HL-60 (cell line): ENCODE measurements around the gene KANK3.
A peak's percentile ranks its signal among the peaks of the same experiment; 100 is the strongest.
"Not testable (repeated sequence)": the region's sequence is repeated elsewhere in the genome, so short reads cannot be mapped to it uniquely, and the experiment has no call there.

Source experiments
- DNase-seq, 2 experiments: peaks; one replicate each; pipeline ENCODE4 v3.0.0-alpha.2; 2010 to 2020; ENCODE audit warnings: low read depth in 1 of 2, low spot score in 1 of 2
- H3K27ac ChIP-seq: fragments of 250-450 bp; sonication (Bioruptor Pico); replicated peaks from 2 replicates; pipeline ENCODE4 v1.5.1; 2020; ENCODE audit warnings: mild to moderate bottlenecking, moderate library complexity
- H3K27me3 ChIP-seq: fragments of 250-450 bp; sonication (Bioruptor Pico); 2 replicates; pipeline ENCODE4 v1.5.1; 2021; ENCODE audit warnings: mild to moderate bottlenecking, moderate library complexity; ENCODE audit not compliant: insufficient read depth, poor library complexity, severe bottlenecking
- H3K4me3 ChIP-seq: replicated peaks from 2 replicates; pipeline ENCODE4 v1.5.1; 2011; ENCODE audit warnings: mild to moderate bottlenecking, control low read depth, low read length; ENCODE audit not compliant: insufficient read depth
- GABPA ChIP-seq: IDR thresholded peaks from 2 replicates; pipeline ENCODE4 v1.6.1; 2012; ENCODE audit warnings: low read depth
- POLR2AphosphoS5 ChIP-seq: IDR thresholded peaks from 2 replicates; pipeline ENCODE4 v1.6.1; 2012; ENCODE audit warnings: low read depth
- SPI1 ChIP-seq: IDR thresholded peaks from 2 replicates; pipeline ENCODE4 v1.6.1; 2012; ENCODE audit warnings: low read depth, mild to moderate bottlenecking, borderline replicate concordance
- TF ChIP-seq, protein P1 (sequence below): IDR thresholded peaks from one replicate; pipeline ENCODE4 v1.5.1; 2011; ENCODE audit warnings: low read length, control low read depth, inconsistent platforms; ENCODE audit not compliant: insufficient read depth
- TF ChIP-seq, protein P2 (sequence below): IDR thresholded peaks from 2 replicates; pipeline ENCODE4 v1.6.1; 2012; ENCODE audit warnings: low read depth; ENCODE audit not compliant: insufficient replicate concordance

The KANK3 gene

DNA sequence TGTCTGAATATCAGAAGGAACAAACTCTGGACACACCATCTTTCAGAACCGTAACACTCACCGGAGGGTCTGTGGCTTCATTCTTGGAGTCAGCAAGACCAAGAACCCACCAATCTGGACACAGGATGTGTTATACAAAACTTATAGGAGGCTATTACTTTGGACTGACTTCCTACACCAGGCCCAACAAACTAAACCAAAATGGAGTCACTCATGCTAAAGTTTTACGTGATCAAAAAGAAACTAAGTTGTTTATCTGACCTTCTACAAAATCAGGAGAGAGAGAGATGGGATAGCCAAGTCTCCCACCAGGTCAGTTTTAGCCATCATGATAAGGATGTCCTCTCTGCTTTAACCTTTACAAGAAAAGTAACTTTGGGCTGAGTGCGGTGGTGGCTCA, 43.9 kb upstream of the KANK3 start:
- no peak overlapping the region for H3K27ac ChIP-seq
- H3K4me3 ChIP-seq = no peak overlapping the region
- H3K27me3 ChIP-seq = no peaks in the 10 kb centered on the region
- DNase-seq = no peak
- TF ChIP-seq SPI1 = no peak
- TF ChIP-seq, protein P1, sequence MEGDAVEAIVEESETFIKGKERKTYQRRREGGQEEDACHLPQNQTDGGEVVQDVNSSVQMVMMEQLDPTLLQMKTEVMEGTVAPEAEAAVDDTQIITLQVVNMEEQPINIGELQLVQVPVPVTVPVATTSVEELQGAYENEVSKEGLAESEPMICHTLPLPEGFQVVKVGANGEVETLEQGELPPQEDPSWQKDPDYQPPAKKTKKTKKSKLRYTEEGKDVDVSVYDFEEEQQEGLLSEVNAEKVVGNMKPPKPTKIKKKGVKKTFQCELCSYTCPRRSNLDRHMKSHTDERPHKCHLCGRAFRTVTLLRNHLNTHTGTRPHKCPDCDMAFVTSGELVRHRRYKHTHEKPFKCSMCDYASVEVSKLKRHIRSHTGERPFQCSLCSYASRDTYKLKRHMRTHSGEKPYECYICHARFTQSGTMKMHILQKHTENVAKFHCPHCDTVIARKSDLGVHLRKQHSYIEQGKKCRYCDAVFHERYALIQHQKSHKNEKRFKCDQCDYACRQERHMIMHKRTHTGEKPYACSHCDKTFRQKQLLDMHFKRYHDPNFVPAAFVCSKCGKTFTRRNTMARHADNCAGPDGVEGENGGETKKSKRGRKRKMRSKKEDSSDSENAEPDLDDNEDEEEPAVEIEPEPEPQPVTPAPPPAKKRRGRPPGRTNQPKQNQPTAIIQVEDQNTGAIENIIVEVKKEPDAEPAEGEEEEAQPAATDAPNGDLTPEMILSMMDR = no peak
- TF ChIP-seq, protein P2, sequence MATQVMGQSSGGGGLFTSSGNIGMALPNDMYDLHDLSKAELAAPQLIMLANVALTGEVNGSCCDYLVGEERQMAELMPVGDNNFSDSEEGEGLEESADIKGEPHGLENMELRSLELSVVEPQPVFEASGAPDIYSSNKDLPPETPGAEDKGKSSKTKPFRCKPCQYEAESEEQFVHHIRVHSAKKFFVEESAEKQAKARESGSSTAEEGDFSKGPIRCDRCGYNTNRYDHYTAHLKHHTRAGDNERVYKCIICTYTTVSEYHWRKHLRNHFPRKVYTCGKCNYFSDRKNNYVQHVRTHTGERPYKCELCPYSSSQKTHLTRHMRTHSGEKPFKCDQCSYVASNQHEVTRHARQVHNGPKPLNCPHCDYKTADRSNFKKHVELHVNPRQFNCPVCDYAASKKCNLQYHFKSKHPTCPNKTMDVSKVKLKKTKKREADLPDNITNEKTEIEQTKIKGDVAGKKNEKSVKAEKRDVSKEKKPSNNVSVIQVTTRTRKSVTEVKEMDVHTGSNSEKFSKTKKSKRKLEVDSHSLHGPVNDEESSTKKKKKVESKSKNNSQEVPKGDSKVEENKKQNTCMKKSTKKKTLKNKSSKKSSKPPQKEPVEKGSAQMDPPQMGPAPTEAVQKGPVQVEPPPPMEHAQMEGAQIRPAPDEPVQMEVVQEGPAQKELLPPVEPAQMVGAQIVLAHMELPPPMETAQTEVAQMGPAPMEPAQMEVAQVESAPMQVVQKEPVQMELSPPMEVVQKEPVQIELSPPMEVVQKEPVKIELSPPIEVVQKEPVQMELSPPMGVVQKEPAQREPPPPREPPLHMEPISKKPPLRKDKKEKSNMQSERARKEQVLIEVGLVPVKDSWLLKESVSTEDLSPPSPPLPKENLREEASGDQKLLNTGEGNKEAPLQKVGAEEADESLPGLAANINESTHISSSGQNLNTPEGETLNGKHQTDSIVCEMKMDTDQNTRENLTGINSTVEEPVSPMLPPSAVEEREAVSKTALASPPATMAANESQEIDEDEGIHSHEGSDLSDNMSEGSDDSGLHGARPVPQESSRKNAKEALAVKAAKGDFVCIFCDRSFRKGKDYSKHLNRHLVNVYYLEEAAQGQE = no peak
- TF ChIP-seq POLR2AphosphoS5 = no peak
- no peak for TF ChIP-seq GABPA

DNA sequence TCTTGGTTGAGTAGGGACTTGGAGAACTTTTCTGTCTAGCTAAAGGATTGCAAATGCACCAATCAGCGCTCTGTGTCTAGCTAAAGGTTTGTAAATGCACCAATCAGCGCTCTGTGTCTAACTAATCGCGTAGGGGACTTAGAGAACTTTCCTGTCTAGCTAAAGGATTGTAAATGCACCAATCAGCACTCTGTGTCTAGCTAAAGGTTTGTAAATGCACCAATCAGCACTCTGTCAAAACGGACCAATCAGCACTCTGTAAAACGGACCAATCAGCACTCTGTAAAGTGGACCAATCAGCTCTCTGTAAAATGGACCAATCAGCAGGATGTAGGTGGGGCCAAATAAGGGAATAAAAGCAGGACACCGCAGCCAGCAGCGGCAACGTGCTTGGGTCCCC, 43.4 kb upstream of the KANK3 start:
- not testable (repeated sequence) for H3K4me3 ChIP-seq, DNase-seq, H3K27me3 ChIP-seq, H3K27ac ChIP-seq

DNA sequence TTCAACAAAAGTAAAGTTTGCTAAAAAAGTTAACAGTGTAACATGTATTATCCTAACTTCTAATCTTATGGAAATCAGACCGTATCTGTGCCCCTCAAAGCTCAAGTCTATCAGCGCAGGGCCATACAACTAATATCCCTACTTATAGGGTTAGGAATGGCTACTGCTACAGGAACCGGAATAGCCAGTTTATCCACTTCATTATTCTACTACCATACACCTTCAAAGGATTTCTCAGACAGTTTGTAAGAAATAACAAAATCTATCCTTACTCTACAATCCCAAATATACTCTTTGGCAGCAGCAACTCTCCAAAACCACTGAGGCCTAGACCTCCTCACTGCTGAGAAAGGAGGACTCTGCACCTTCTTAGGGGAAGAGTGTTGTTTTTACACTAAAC, 42.5 kb upstream of the KANK3 start:
- DNase-seq, H3K27me3 ChIP-seq, H3K4me3 ChIP-seq: not testable (repeated sequence)
- H3K27ac ChIP-seq = peak overlapping the region; percentile 59

DNA sequence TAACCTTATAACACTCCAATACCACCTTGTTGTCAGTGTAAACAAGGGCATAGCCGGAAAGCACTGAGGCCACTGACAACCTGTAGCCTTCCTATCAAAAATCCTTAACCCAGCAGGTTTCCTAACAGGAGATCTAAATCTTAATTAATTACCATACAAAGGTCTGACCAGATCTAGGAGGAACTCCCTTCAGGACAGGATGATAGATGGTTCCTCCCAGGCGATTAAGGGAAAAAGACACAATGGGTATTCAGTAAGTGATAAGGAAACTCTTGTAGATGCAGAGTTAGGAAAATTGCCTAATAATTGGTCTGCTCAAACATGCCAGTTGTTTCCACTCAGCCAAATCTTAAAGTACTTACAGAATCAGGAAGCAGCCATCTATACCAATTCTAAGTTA, 42.0 kb upstream of the KANK3 start:
- DNase-seq = peak in 1 of 2 experiments; percentile 23
- not testable (repeated sequence) for H3K27me3 ChIP-seq, H3K4me3 ChIP-seq
- peak overlapping the region; percentile 59 for H3K27ac ChIP-seq

DNA sequence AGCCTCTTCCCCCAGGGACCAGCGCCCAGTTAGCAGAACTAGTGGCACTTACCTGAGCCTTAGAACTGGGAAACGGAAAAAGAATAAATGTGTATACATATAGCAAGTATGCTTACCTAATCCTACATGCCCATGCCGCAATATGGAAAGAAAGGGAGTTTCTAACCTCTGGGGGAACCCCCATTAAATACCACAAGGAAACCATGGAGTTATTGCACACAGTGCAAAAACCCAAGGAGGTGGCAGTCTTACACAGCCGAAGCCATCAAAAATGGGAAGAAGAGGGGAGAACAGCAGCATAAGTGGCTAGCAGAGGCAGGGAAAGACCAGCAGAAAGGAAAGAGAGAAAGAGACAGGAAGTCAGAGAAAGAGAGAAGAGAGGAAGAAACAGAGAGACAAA, 41.5 kb upstream of the KANK3 start:
- not testable (repeated sequence) for H3K4me3 ChIP-seq, H3K27me3 ChIP-seq
- H3K27ac ChIP-seq = peak overlapping the region; percentile 59
- TF ChIP-seq POLR2AphosphoS5 = peak; percentile 38; the same call in 1 of the 2 replicates
- DNase-seq = peak; percentile 32 to 85

DNA sequence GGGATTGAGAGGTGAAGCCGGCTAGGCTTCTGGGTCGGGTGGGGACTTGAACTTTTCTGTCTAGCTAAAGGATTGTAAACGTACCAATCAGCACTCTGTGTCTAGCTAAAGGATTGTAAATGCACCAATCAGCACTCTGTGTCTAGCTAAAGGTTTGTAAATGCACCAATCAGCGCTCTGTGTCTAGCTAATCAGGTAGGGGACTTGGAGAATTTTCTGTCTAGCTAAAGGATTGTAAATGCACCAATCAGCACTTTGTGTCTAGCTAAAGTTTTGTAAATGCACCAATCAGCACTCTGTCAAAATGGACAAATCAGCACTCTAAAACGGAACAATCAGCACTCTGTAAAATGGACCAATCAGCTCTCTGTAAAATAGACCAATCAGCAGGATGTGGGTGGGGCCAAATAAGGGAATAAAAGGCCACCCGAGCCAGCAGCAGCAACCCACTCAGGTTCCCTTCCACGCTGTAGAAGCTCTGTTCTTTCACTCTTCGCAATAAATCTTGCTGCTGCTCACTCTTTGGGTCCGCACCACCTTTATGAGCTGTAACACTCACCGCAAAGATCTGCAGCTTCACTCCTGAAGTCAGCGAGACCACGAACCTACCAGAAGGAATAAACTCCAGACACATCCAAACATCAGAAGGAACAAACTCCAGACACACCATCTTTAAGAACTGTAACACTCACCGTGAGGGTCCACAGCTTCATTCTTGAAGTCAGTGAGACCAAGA, 36.3 kb upstream of the KANK3 start:
- H3K27me3 ChIP-seq, H3K27ac ChIP-seq, DNase-seq, H3K4me3 ChIP-seq: not testable (repeated sequence)

DNA sequence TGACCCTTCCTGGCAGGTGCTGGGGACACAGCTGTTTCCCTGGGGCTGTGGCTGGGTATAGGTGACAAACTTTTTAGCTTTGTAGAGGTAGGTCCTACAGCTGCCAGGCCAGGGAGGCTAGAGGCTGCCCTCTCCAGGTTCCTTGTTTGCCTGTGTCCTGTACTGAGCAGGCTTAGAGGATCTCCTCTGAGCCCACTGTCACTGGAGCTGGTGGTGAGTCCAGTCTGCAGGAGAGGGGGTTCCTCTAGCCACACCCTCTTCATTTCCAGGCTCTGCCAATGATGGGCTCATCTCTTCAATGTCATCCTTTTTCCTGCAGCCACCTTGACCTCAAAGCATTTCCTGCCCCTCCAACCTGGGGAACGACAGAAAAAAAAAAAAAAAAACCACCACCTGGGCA, 34.5 kb upstream of the KANK3 start:
- no peak overlapping the region for H3K4me3 ChIP-seq
- H3K27ac ChIP-seq = no peak overlapping the region
- DNase-seq = no peak
- TF ChIP-seq SPI1 (no peak), POLR2AphosphoS5 (no peak), GABPA (no peak)
- TF ChIP-seq, protein P1 = no peak
- TF ChIP-seq, protein P2 = no peak
- no peaks in the 10 kb centered on the region for H3K27me3 ChIP-seq

DNA sequence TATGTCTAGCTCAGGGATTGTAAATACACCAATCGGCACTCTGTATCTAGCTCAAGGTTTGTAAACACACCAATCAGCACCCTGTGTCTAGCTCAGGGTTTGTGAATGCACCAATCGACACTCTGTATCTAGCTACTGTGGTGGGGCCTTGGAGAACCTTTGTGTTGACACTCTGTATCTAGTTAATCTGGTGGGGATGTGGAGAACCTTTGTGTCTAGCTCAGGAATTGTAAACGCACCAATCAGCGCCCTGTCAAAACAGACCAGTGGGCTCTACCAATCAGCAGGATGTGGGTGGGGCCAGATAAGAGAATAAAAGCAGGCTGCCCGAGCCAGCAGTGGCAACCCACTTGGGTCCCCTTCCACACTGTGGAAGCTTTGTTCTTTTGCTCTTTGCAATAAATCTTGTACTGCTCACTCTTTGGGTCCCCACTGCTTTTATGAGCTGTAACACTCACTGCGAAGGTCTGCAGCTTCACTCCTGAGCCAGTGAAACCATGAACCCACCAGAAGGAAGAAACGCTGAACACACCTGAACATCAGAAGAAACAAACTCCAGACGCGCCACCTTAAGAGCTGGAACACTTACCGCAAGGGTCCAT, 33.4 kb upstream of the KANK3 start:
- H3K27me3 ChIP-seq, H3K27ac ChIP-seq, DNase-seq, H3K4me3 ChIP-seq: not testable (repeated sequence)

DNA sequence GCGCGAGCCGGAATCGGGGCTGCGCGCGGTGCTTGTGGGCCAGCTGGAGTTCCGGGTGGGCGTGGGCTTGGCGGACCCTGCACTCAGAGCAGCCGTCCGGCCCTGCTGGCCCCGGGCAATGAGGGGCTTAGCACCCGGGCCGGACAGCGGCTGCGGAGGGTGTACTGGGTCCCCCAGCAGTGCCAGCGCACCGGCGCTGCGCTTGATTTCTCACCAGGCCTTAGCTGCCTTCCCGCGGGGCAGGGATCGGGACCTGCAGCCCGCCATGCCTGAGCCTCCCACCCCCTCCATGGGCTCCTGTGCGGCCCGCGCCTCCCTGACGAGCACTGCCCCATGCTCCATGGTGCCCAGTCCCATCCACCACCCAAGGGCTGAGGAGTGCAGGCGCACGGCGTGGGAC, 32.7 kb upstream of the KANK3 start:
- H3K27ac ChIP-seq, H3K27me3 ChIP-seq, H3K4me3 ChIP-seq, DNase-seq: not testable (repeated sequence)
